Neural cell (in vitro differentiated cells): ENCODE results near the gene FAIM.

Experiments used
- CTCF ChIP-seq: fragments of 450-650 bp; IDR thresholded peaks from 2 replicates; pipeline ENCODE4 v1.5.1; 2014; ENCODE audit warnings: antibody characterized with exemption, mild to moderate bottlenecking, moderate library complexity; ENCODE audit not compliant: poor library complexity, severe bottlenecking
- EZH2 ChIP-seq: fragments of 200-600, 300-800 bp; shearing (Covaris generic), sonication (generic); IDR thresholded peaks from 2 replicates; pipeline ENCODE4 v1.6.1; 2014; ENCODE audit warnings: antibody characterized with exemption, low read length, borderline replicate concordance, mild to moderate bottlenecking; ENCODE audit not compliant: insufficient read depth, poor library complexity, severe bottlenecking
- MXI1 ChIP-seq: fragments of 450-650 bp; conservative IDR thresholded peaks from 2 replicates; pipeline ENCODE4 v1.6.1; 2014; ENCODE audit warnings: antibody characterized with exemption, mild to moderate bottlenecking; ENCODE audit not compliant: poor library complexity, severe bottlenecking
- POLR2AphosphoS5 ChIP-seq: IDR thresholded peaks from 2 replicates; pipeline ENCODE4 v1.6.1; 2012

GRCh38 chr3:138670407-138670806 is 61.8 kb downstream of the FAIM start:
- TF ChIP-seq MXI1 (no peak), CTCF (no peak), POLR2AphosphoS5 (no peak), EZH2 (no peak)
